Body of pancreas (tissue), 4 donors: ENCODE data around the gene ACOT7.

Source experiments
- POLR2A ChIP-seq, 3 donors: fragments of 450-650 bp; IDR thresholded peaks; one replicate each; pipeline ENCODE4 v1.6.1; 2016; ENCODE audit warnings: antibody characterized with exemption in 3 of 3, mild to moderate bottlenecking in 2 of 3
- TF ChIP-seq, protein P1 (sequence below), 7 experiments: fragments of 450-650 bp in 4 of 7; fragments of 200-600 bp in 3 of 7; sonication (generic) in 3 of 7; IDR thresholded peaks; one replicate each; pipeline ENCODE4 v1.5.1; 2016 to 2019; ENCODE audit warnings: antibody characterized with exemption in 7 of 7

DNA sequence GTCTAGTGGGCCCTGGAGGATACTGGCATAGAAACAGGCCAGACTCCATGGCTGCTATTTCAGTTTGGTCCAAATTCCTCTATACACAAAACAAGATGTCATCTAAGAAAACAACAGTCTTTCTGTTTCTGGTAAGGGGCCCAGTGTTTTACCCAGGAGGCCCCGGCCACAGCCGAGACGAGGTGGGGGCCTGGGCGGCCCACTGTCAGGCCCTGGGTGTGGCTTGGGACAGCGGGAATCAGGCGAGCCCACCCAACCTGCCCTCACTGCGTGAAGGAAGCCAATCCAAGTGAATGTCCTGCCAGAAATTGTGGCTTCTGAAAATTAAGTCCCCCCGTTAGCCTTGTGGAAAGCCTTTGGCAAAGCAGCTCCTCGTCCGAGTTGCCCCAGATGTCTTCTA is 101.5 kb downstream of the ACOT7 start:
- TF ChIP-seq, protein P1, sequence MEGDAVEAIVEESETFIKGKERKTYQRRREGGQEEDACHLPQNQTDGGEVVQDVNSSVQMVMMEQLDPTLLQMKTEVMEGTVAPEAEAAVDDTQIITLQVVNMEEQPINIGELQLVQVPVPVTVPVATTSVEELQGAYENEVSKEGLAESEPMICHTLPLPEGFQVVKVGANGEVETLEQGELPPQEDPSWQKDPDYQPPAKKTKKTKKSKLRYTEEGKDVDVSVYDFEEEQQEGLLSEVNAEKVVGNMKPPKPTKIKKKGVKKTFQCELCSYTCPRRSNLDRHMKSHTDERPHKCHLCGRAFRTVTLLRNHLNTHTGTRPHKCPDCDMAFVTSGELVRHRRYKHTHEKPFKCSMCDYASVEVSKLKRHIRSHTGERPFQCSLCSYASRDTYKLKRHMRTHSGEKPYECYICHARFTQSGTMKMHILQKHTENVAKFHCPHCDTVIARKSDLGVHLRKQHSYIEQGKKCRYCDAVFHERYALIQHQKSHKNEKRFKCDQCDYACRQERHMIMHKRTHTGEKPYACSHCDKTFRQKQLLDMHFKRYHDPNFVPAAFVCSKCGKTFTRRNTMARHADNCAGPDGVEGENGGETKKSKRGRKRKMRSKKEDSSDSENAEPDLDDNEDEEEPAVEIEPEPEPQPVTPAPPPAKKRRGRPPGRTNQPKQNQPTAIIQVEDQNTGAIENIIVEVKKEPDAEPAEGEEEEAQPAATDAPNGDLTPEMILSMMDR (IDR thresholded peaks at IDR 0.05) = no peak
- TF ChIP-seq POLR2A (IDR thresholded peaks at IDR 0.05) = no peak
